SK-N-SH (cell line): ENCODE measurements around the gene AP2A1. TPM values are rescaled to one million over a fixed set of nuclear protein-coding genes. Genes with fewer than 3 reads are reported as not detected.

Source experiments
- CTCF ChIA-PET: fragments of 300-600, 350-600 bp; formaldehyde crosslinking; extraction: SDS; loops from one replicate; lab custom pipeline; 2021; lab: Yijun Ruan, JAX
- POLR2A ChIA-PET: fragments of 350-600 bp; sonication (Branson Sonifier 250); formaldehyde crosslinking; extraction: SDS; loops from one replicate; lab custom pipeline; 2020; ENCODE audit warnings: antibody characterized with exemption, inconsistent platforms; lab: Yijun Ruan, JAX
- DNase-seq: peaks from one replicate; pipeline ENCODE4 v3.0.0; 2012
- H2AFZ ChIP-seq: fragments of 200-600 bp; sonication (generic); 2 replicates; pipeline ENCODE4 v1.8.1; 2016; ENCODE audit warnings: antibody characterized with exemption, mild to moderate bottlenecking, low read depth
- H3F3A ChIP-seq: fragments of 200-600 bp; sonication (generic); replicated peaks from 2 replicates; pipeline ENCODE3; 2016; ENCODE audit warnings: antibody characterized with exemption, mild to moderate bottlenecking; ENCODE audit not compliant: insufficient read depth
- H3K27ac ChIP-seq, 2 experiments: fragments of 200-500 bp in 1 of 2; fragments of 200-600 bp in 1 of 2; sonication (Bioruptor generic) in 1 of 2; sonication (generic), shearing (Covaris generic) in 1 of 2; 2 replicates each; pipeline versions ENCODE4 v1.5.1 to v1.6.1; 2014 to 2016; ENCODE audit warnings: low read depth in 2 of 2, inconsistent platforms in 1 of 2, low read length in 1 of 2, mild to moderate bottlenecking in 1 of 2, mixed read lengths in 1 of 2
- H3K27me3 ChIP-seq: fragments of 200-600 bp; sonication (generic), shearing (Covaris generic); 2 replicates; pipeline ENCODE4 v1.6.1; 2016; ENCODE audit warnings: mixed run types; ENCODE audit not compliant: insufficient read depth
- H3K36me3 ChIP-seq, 2 experiments: fragments of 200-500 bp in 1 of 2; fragments of 200-600 bp in 1 of 2; sonication (Bioruptor generic) in 1 of 2; sonication (generic) in 1 of 2; replicated peaks in 1 of 2; 2 replicates each; pipeline versions ENCODE3 to v1.5.1; 2014 to 2016; ENCODE audit warnings: low read length in 1 of 2, mild to moderate bottlenecking in 1 of 2; ENCODE audit not compliant: insufficient read depth in 2 of 2, control insufficient read depth in 1 of 2
- H3K4me1 ChIP-seq, 2 experiments: fragments of 200-500 bp in 1 of 2; fragments of 200-600 bp in 1 of 2; sonication (Bioruptor generic) in 1 of 2; sonication (generic), shearing (Covaris generic) in 1 of 2; 2 replicates each; pipeline versions ENCODE4 v1.5.1 to v1.6.1; 2014 to 2016; ENCODE audit warnings: low read depth in 1 of 2, low read length in 1 of 2, mixed run types in 1 of 2; ENCODE audit not compliant: insufficient read depth in 2 of 2, control insufficient read depth in 1 of 2
- H3K4me2 ChIP-seq: fragments of 200-600 bp; sonication (generic), shearing (Covaris generic); 2 replicates; pipeline ENCODE4 v1.6.1; 2017; ENCODE audit warnings: mixed run types
- H3K4me3 ChIP-seq, 2 experiments: fragments of 200-500 bp in 1 of 2; fragments of 200-600 bp in 1 of 2; sonication (Bioruptor generic) in 1 of 2; sonication (generic), shearing (Covaris generic) in 1 of 2; 2 replicates each; pipeline versions ENCODE4 v1.5.1 to v1.8.1; 2014 to 2016; ENCODE audit warnings: low read depth in 2 of 2, inconsistent platforms in 1 of 2, low read length in 1 of 2, mild to moderate bottlenecking in 1 of 2, mixed read lengths in 1 of 2, moderate library complexity in 1 of 2
- H3K79me2 ChIP-seq: fragments of 200-600 bp; sonication (generic); 2 replicates; pipeline ENCODE4 v1.8.1; 2017; ENCODE audit warnings: mild to moderate bottlenecking; ENCODE audit not compliant: insufficient read depth
- H3K9ac ChIP-seq: fragments of 200-600 bp; sonication (generic); 2 replicates; pipeline ENCODE4 v1.6.1; 2017; ENCODE audit warnings: mixed run types
- H3K9me2 ChIP-seq: fragments of 200-600 bp; sonication (generic); 2 replicates; pipeline ENCODE4 v1.6.1; 2017; ENCODE audit warnings: mixed run types
- H3K9me3 ChIP-seq: fragments of 200-600 bp; sonication (generic); 2 replicates; pipeline ENCODE4 v1.6.1; 2017; ENCODE audit warnings: mixed run types, mild to moderate bottlenecking, moderate library complexity
- H4K20me1 ChIP-seq: fragments of 200-600 bp; sonication (generic); 2 replicates; pipeline ENCODE4 v1.6.1; 2017; ENCODE audit warnings: mild to moderate bottlenecking, mixed run types; ENCODE audit not compliant: insufficient read depth
- CTCF ChIP-seq: fragments of 200-600 bp; sonication (generic); IDR thresholded peaks from 2 replicates; pipeline ENCODE4 v1.6.1; 2017; ENCODE audit warnings: antibody characterized with exemption, mild to moderate bottlenecking, moderate library complexity
- ELF1 ChIP-seq: IDR thresholded peaks from 2 replicates; pipeline ENCODE4 v1.4.0; 2012
- FOXJ3 ChIP-seq: sonication (generic); formaldehyde crosslinking; IDR thresholded peaks from 2 replicates; pipeline ENCODE4 v1.5.1; 2020; ENCODE audit warnings: mild to moderate bottlenecking, missing genetic modification reagents
- JUND ChIP-seq: IDR thresholded peaks from 2 replicates; pipeline ENCODE4 v1.4.0; 2012
- MAX ChIP-seq: IDR thresholded peaks from 2 replicates; pipeline ENCODE4 v1.4.0; 2012; ENCODE audit warnings: low read depth
- MEF2A ChIP-seq: IDR thresholded peaks from 2 replicates; pipeline ENCODE4 v1.4.0; 2012; ENCODE audit warnings: low read depth, borderline replicate concordance
- NFIC ChIP-seq: IDR thresholded peaks from 2 replicates; pipeline ENCODE4 v1.4.0; 2012; ENCODE audit warnings: borderline replicate concordance
- PBX3 ChIP-seq: IDR thresholded peaks from 2 replicates; pipeline ENCODE4; 2012
- REST ChIP-seq: IDR thresholded peaks from 2 replicates; pipeline ENCODE4 v1.6.1; 2012; ENCODE audit warnings: mild to moderate bottlenecking, low read depth, low read length, moderate library complexity
- TAF1 ChIP-seq: IDR thresholded peaks from 2 replicates; pipeline ENCODE4 v1.6.1; 2012; ENCODE audit warnings: low read depth, mild to moderate bottlenecking, low read length, moderate library complexity, borderline replicate concordance
- TCF12 ChIP-seq: IDR thresholded peaks from 2 replicates; pipeline ENCODE4 v1.4.0; 2012
- TEAD4 ChIP-seq: IDR thresholded peaks from 2 replicates; pipeline ENCODE4 v1.4.0; 2012; ENCODE audit warnings: mild to moderate bottlenecking, borderline replicate concordance; ENCODE audit not compliant: insufficient read depth
- USF2 ChIP-seq: fragments of 150-350 bp; IDR thresholded peaks from 2 replicates; pipeline ENCODE4 v1.6.1; 2017; ENCODE audit warnings: antibody characterized with exemption, low read length, low read depth, borderline replicate concordance
- YY1 ChIP-seq: IDR thresholded peaks from 2 replicates; pipeline ENCODE4 v1.4.0; 2012; ENCODE audit warnings: low read depth, mild to moderate bottlenecking
- WGBS: methylation state at CpG from one replicate; pipeline ENCODE4 v1.1.6; 2017; ENCODE audit warnings: low lambda C conversion rate; 5-methylcytosine and 5-hydroxymethylcytosine counted together
- polyA plus RNA-seq, 3 experiments: library from polyadenylated mRNA; depleted of rRNA; stranded (reverse); fragments of >200 nt; gene quantifications; 2 replicates each; pipeline ENCODE4 v1.2.3, GENCODE V29; 2012

AP2A1 gene
- polyA plus RNA-seq, 1 of the 3 experiments (the other 2 are of a cell fraction) = 74.8 TPM

GRCh38 chr19:49829200-49829599 is 62.4 kb downstream of the AP2A1 start:
- Histone ChIP-seq H2AFZ (no peak overlapping the region), H3K9me3 (no peaks in the 10 kb centered on the region), H3F3A (no peaks in the 10 kb centered on the region), H3K4me2 (no peak overlapping the region), H3K9ac (no peak overlapping the region), H3K27me3 (no peaks in the 10 kb centered on the region)
- POLR2A ChIA-PET = interaction anchor here (1.1 kb wide), 1 partner anchor 21 kb away, joined by 4 read pairs; no protein-coding TSS in a partner anchor
- 95% methylated on average over 8 of the region's 8 CpGs for WGBS
- TF ChIP-seq PBX3 = no peak
- TF ChIP-seq JUND = no peak
- no peak for TF ChIP-seq USF2
- no peak for TF ChIP-seq TEAD4
- no peak for TF ChIP-seq MEF2A
- no peak for TF ChIP-seq CTCF
- TF ChIP-seq TCF12 = no peak
- no peak for TF ChIP-seq ELF1
- no peak for TF ChIP-seq MAX
- TF ChIP-seq FOXJ3 (CRISPR knock-in tag) = no peak
- TF ChIP-seq YY1 = no peak
- TF ChIP-seq REST = no peak
- TF ChIP-seq TAF1 = no peak
- TF ChIP-seq NFIC = no peak
- TF ChIP-seq, all 33 proteins: peak for 0
- H3K36me3 ChIP-seq = peaks cover 0 to 30% of the 10 kb centered on the region in 2 experiments
- no peak overlapping the region for H3K27ac ChIP-seq
- H3K4me3 ChIP-seq = no peak overlapping the region
- no peaks in the 10 kb centered on the region for H3K9me2 ChIP-seq
- no peaks in the 10 kb centered on the region for H3K4me1 ChIP-seq
- CTCF ChIA-PET = no interaction called here
- DNase-seq = no peak
- peaks cover 28% of the 10 kb centered on the region; the same call in 1 of the 2 replicates for H3K79me2 ChIP-seq
- H4K20me1 ChIP-seq = 0 out of 2 replicates have a peak, but pooled peaks cover 8% of the 10 kb centered on the region
